RKO (cell line): ENCODE data around the gene PNMT.

Source experiments
- DNase-seq: peaks from one replicate; pipeline ENCODE4 v3.0.0-alpha.2; 2016; ENCODE audit warnings: low spot score

The PNMT gene

DNA sequence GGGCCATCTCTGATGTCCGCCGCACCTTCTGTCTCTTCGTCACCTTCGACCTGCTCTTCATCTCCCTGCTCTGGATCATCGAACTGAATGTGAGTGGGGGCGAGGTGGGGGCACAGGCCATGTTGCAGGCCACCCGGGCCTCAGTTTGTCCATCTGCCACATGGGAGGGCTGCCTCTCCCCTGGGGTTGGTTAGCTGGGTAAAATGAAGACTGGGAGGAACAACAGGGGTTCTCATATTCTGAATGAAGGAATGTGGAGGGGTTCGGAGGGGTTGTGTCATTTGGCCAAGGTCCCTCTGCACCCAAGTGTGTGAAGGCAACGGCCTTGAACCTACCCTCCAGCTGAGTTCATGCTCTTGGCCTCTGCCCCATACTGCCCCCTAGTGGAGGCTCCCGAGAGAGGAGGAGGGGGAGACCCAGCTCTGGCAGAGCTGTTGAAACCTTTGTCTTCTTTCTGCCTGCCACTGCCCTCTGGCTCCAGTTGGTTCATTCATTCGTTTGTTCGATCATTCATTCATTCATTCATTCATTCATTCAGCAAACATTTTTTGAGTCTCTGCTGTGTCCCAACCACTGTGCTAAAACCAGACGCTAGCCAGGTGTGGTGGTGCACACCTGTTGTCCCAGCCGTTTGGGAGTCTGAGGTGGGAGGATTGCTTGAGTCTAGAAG lies 14.5 kb upstream of the PNMT start:
- DNase-seq, result peak; percentile 15

DNA sequence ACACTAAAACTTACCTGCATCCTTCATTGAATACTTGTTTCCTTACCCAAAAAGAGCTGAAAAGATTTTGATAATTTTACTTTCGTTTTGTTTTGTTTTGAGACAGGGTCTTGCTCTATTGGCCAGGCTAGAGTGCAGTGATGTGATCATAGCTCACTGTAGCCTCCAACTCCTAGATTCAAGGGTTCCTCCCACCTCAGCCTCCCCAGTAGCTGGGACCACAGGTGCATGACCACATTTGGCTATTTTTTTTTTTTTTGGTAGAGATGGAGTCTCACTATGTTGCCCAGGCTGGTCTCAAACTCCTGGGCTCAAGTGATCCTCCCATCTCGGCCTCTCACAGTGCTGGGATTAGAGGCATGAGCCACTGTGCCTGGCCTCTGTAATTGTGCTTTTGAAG lies 13.1 kb upstream of the PNMT start:
- no peak for DNase-seq

DNA sequence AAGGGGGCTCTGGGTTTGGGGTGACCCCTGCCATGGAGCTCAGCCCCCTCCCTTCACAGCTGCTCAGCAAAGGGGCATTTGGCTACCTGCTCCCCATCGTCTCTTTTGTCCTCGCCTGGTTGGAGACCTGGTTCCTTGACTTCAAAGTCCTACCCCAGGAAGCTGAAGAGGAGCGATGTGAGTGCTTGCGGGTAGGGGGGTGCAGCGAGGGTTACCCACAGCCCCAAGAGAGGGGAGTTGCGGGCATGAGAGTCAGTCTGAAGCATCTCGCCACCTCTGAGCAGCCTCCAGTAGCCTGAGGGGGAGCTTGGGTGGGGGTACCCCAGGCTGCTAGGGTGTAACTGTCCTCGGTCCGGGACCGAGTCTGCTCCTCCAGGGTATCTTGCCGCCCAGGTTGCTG lies 9.9 kb upstream of the PNMT start:
- no peak for DNase-seq

DNA sequence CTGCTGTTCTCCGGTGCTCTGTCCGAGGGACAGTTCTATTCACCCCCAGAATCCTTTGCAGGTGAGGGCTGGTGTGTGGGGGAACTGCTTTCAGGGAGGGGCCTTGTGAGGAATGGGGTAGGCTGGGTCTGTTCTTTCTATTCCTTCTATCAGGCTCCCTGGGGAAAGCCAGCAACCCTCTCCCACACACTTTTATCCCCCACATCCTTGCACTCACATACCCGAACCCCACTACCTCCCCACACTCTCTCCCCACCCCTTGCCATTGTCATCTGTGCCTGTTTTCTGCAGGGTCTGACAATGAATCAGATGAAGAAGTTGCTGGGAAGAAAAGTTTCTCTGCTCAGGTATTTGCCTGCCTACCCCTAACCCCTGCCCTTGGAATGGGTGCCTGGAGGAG lies 9.5 kb upstream of the PNMT start:
- DNase-seq, result no peak

DNA sequence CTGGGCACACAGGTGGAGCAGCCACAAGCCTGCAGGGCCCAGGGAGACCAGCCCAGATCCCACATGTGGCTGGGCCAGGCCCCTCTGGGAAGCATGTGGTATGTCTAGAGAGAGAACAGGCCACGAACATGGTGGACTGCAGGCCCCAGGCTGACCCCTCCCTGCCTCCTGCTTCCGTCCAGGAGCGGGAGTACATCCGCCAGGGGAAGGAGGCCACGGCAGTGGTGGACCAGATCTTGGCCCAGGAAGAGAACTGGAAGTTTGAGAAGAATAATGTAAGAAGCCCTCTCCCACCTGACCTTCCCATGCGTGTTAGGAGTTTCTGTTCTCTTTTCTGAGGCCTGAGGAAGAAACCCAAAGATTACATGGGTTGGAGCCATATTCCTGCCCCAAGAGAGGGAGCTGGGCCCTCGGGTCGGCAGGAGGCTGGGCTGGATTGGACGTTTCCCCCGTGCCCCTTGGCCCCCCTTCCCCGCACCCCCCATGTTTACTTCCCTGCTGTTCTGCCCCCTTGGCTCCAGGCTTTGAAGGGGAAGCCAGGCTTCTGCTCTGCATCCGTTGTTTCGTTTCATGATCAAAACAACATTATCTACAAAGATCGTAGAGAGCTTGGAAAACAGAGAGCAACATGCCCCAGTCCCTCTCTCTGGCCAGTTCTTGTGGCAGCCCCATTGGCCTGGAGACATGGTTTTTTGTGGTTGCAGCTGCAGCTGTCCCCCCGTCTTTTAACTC lies 8.8 kb upstream of the PNMT start:
- no peak for DNase-seq

DNA sequence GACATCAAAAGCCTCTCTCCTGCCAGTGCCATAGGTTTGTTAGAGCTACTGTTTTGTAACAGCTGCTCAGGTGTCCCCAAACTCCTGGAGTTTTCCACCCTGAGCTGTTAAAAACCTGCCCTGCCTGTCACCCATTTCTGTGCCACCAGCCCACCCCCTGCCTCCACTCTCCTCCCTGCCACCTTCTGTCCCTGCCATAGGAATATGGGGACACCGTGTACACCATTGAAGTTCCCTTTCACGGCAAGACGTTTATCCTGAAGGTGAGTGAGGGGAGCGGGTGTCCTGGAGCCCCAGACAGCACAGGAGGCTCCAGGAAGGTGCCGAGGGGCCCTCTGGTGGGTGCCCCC lies 8.3 kb upstream of the PNMT start:
- no peak for DNase-seq

DNA sequence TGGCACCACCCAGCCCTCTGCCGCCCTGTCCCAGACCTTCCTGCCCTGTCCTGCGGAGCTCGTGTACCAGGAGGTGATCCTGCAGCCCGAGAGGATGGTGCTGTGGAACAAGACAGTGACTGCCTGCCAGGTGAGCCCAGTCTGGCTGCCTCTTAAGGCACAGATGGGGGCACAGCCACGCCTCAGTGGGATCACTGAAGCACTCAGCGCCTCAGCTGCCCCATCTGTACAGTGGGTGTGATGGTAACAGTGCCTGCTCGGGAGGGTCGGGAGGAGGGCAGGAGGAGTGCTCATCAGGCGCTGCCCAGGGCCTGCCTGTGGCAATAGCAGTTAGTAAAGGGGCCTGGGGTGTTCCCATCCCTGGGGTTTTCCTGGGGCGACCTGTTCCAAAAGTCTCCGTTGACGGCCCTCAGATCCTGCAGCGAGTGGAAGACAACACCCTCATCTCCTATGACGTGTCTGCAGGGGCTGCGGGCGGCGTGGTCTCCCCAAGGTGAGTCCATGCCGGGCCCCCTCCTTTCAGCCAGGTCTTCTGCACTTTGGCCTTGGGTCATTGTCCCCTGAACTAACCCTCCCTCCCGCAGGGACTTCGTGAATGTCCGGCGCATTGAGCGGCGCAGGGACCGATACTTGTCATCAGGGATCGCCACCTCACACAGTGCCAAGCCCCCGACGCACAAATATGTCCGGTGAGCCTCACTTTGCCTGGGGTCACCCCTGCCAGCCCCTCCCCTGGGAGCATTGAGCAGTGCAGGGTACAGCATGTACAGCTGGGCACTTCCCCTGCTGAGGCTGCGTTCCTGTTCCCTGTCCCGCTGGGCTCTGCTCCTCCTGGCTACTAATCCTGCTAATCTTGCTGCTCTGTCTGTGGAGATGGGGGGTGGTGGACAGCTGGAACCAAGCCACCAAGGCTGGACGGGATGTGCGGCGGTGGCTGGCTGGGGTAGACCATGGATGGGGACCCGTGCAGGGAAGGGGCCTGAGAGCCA lies 7.6 kb upstream of the PNMT start:
- DNase-seq, result no peak

DNA sequence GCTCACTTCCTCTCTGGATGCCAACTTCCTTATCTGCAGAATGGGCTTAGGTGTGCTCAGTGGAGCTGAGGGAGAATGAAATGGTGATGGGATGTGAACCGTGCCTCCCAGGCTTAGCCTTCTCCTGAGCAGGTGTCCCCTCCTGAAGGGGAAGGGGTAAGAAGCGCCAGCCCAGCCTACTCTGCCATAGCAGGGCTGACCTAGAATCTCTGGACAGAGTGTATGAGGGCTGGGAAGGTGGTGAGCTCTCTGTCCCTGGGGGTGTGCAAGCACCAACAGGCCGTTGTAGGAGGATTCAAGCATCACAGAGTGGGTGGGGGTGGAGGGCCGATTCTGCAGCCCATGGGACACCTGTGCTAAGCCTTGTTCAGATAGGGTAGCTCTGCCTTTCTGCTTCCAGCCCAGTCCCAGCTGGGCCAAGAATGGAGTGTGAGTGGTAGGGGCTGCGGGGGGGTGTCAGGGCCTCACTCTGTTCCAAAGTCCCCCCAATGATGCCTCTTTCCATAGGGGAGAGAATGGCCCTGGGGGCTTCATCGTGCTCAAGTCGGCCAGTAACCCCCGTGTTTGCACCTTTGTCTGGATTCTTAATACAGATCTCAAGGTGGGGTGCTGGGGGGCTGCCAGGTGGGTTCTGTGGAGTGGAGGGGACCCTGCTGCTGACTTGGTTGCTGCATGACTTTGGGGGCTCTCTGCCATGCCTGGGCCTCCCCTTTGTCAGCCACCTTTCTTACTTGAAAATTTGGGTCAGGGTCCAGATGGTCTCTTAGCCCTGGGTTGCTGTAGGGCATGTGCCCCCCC lies 6.3 kb upstream of the PNMT start:
- no peak for DNase-seq

DNA sequence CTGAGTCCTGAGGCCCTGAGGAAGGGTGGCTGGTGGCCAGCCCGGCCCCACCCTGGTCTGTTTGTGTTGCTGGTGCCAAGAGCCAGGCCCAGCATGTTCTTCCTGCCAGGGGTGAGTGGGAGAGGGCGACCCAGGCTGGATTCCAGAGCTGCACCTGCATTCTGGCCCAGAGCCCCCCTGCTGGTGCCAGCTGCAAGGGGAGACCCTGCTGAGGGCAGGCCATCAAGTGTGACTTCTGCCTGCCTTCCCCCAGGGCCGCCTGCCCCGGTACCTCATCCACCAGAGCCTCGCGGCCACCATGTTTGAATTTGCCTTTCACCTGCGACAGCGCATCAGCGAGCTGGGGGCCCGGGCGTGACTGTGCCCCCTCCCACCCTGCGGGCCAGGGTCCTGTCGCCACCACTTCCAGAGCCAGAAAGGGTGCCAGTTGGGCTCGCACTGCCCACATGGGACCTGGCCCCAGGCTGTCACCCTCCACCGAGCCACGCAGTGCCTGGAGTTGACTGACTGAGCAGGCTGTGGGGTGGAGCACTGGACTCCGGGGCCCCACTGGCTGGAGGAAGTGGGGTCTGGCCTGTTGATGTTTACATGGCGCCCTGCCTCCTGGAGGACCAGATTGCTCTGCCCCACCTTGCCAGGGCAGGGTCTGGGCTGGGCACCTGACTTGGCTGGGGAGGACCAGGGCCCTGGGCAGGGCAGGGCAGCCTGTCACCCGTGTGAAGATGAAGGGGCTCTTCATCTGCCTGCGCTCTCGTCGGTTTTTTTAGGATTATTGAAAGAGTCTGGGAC lies 5.5 kb upstream of the PNMT start:
- no peak for DNase-seq

DNA sequence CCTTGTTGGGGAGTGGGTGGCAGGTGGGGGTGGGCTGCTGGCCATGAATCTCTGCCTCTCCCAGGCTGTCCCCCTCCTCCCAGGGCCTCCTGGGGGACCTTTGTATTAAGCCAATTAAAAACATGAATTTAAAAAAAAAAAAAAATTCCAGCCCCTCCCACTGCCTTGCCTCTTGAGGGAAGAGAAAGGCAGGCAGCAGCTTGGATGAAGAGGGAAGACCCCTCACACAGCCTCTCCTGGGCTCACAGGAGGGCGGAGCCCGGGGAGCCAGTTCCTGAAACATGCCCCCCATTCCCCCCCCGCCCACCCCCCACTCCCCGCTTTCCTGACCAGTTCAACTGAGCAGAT lies 4.9 kb upstream of the PNMT start:
- DNase-seq, result no peak

DNA sequence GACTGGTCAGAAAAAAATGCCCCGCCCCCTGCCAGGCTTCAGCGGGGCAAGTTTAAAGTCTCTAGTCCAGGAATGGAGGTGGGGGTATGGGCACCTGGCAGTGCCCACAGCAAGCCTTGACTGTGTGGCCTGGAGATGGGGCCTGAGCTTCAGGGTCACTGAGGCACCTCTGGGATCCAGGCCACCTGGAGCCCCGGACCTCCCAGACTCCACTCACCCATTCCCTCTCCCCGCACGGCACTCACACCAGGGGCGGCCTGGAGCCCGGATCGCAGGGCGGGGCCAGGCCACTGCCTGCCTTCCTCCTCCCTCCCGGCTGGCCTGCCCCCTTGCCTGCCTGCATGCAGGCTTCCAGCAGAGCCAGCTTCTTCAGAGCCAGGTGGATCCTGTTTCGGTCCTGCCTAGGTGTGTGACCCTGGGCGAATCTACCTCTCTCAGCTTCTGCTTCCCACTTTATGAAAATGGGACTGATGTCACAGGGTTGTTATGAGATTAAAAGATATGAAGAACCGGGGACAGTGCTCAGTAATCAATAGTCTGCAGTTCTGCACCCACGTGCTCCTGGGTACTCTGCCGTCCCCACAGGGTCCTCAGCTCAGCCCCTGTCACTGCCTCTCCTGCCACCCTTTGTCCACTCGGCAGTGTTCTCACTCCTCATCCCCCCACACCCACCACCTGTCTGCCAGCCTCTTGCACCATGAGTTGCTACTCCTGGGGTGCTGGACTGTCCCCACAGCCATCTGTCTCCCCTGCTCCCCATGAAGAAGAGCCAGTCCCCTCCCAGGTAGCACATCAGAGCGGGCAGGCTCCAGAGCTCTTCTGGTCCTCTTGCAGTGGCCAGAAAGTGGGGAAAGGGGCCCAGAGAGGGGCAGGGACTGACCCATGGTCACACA lies 4.3 kb upstream of the PNMT start:
- no peak for DNase-seq

DNA sequence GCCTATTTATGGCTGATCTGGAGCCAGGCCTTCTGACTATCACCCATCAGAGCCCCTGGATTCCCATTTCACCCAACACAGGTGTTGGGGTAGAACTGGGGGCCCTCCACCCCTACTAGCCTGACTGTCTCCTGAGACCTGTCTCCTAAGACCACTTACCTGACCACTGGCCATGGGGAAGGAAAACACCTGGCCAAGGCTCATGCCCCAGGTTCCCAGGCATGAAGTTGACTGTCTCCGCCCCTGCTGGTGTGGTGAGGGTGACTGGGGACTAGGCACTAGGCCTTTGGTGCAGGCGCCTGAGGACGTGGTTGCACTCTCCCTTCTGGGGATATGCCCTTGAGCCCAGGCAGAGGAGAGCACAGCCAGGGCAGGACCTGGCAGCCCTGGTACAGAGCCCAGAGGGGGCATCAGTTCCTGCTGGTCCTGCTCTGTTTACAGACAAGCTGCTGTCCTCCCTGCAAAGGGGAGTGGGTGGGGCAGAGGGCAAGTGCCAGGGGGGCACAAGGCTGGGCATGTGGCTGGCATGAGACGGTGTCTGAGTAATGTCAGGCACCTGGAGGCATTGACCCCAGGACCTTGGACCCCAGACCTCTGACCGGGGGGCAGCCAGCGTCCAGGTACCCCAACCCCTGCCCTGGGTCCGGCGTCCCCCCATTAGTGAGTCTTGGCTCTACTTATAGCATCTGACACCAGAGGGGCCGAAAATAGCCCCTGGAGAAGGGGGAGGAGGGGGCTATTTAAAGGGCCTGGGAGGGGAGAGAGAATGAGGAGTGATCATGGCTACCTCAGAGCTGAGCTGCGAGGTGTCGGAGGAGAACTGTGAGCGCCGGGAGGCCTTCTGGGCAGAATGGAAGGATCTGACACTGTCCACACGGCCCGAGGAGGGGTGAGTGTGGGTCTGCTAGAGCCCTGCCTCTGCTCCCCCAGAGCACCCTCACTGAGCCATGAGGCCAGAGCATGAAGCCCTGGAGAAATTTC lies 3.4 kb upstream of the PNMT start, which contains the start of gene TCAP:
TCAP (plus strand) TSS at position 769 of the 981 bp plus-strand sequence; CDS start at position 780, 11 bp downstream.
- no peak for DNase-seq

DNA sequence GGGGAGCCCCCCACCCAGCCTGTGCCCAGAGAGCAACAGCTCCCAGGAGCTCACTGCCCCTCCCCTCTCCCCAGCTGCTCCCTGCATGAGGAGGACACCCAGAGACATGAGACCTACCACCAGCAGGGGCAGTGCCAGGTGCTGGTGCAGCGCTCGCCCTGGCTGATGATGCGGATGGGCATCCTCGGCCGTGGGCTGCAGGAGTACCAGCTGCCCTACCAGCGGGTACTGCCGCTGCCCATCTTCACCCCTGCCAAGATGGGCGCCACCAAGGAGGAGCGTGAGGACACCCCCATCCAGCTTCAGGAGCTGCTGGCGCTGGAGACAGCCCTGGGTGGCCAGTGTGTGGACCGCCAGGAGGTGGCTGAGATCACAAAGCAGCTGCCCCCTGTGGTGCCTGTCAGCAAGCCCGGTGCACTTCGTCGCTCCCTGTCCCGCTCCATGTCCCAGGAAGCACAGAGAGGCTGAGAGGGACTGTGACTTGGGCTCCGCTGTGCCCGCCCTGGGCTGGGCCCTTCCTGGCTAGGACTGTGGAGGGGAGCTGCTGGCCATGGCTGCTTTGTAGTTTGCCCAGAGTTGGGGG lies 2.5 kb upstream of the PNMT start:
- no peak for DNase-seq

DNA sequence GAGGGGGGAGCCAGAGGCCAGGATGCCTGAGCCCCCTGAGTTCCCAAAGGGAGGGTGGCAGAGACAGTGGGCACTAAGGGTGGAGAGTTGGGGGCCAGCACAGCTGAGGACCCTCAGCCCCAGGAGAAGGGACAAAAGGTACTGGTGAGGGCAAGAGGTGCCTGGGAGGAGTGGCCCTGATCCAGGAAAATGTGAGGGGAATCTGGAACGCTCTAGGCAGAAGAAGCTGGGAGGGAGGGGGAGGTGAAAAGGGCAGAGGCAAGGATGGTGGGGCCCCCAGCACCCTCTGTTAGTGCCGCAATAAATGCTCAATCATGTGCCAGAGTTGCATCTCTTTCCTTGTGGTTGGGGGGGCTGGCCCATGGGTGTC lies 2.0 kb upstream of the PNMT start:
- DNase-seq, result no peak

DNA sequence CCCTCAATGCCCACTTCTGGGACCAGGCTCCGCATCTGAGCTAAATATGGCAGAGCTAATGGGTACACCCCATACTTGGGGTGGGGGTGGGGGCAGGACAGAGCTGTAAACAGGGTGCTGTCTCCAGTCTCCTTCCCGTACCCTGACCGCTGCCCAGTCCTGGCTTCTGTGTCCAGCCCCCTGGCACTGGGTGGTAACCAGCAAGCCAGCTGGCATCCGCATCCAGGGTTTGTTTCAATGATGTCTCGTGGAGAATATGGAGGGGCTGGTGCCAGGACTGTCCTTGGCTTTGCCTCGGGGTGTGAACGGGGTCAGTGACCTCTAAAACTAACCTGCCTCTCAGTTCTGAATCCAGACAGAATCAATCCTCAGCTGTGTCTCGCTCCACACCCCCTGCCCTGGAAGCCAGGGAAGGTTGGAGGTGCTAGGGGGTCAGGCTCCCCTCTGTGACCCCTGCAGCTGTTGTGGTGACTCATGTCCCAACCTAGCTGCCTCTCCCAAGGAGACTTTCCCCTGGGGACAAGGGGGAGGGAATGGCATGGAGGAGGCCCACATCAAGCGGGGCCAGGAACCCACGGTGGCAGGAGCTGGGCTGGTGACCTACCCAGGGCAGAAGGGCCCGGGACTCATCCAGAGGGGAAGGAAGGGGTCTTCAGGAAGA lies 1.5 kb upstream of the PNMT start:
- no peak for DNase-seq

DNA sequence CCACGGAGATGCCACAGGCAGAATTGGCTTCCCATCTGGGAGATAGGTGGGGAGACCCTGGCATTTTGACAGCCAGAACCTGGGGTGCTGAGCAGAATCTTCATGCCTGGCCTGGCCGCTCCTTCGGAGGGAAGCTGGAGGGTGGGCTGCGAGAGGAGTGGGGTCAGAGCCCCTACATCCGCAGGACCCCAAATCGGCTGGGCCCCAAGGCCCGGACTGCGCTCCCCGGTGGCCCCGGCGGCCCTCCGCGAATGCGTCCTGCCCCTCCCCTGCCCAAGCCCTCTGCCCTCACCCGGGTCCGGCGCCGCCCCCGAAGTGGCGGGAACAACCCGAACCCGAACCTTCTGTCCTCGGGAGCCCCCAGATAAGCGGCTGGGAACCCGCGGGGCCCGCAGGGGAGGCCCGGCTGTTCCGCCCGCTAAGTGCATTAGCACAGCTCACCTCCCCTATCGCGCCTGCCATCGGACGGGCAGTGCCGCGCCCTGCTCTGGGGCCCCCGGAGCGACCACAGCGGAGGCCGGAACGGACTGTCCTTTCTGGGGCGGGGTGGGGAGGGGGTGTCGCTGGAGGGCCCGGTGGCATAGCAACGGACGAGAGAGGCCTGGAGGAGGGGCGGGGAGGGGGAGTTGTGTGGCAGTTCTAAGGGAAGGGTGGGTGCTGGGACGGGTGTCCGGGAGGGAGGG lies 850 bp upstream of the PNMT start:
- no peak for DNase-seq
